Brain microvascular endothelial cell (primary cell): Measurements from ENCODE around the gene PTPRJ.

Source experiments
- DNase-seq: peaks from one replicate; pipeline ENCODE4 v3.0.0-alpha.2; 2020
- H3K27ac ChIP-seq: fragments of 250-450 bp; sonication (Bioruptor Pico); 2 replicates; pipeline ENCODE4 v1.5.1; 2020; ENCODE audit warnings: mild to moderate bottlenecking, moderate library complexity
- H3K27me3 ChIP-seq: fragments of 250-450 bp; sonication (Bioruptor Pico); replicated peaks from 2 replicates; pipeline ENCODE4 v1.5.1; 2020; ENCODE audit warnings: mild to moderate bottlenecking
- H3K36me3 ChIP-seq: fragments of 250-450 bp; sonication (Bioruptor Pico); replicated peaks from 2 replicates; pipeline ENCODE4 v1.5.1; 2020; ENCODE audit warnings: mild to moderate bottlenecking
- H3K4me3 ChIP-seq: 2 replicates; pipeline ENCODE4 v1.5.1; 2011; ENCODE audit warnings: low read depth, mild to moderate bottlenecking, control low read depth, low read length, moderate library complexity
- CTCF ChIP-seq: IDR thresholded peaks from 2 replicates; pipeline ENCODE4 v1.5.1; 2011; ENCODE audit warnings: low read depth, mild to moderate bottlenecking, moderate library complexity, low read length, control low read depth, inconsistent platforms; ENCODE audit errors: missing control alignments
- in situ Hi-C: cut with HindIII; loops from 2 replicates; pipeline ENCODE4 v1.10.0; 2017; ENCODE audit warnings: low sequenced_read_pairs, low pct_ligation_motif_present

Gene PTPRJ

GRCh38 chr11:48087422-48087821 is 107.1 kb downstream of the PTPRJ start:
- no peak for TF ChIP-seq CTCF
- no peak overlapping the region for H3K27ac ChIP-seq

GRCh38 chr11:48087974-48088681 is 107.8 kb downstream of the PTPRJ start:
- DNase-seq = no peak
- Histone ChIP-seq H3K36me3 (no peaks in the 10 kb centered on the region), H3K27ac (no peak overlapping the region), H3K4me3 (no peak overlapping the region), H3K27me3 (no peaks in the 10 kb centered on the region)
- TF ChIP-seq CTCF = no peak
- in situ Hi-C loops = no loop called here

More at GRCh38 chr11:48087422-48087821, 107.1 kb downstream of the PTPRJ start:
- in situ Hi-C loops = no loop called here
- Histone ChIP-seq H3K27me3 (no peaks in the 10 kb centered on the region), H3K4me3 (no peak overlapping the region), H3K36me3 (no peaks in the 10 kb centered on the region)
- DNase-seq = no peak

- no peak overlapping the region for H3K27ac ChIP-seq
Observed at GRCh38 chr11:48088682-48089050, 108.3 kb downstream of the PTPRJ start.

GRCh38 chr11:48090174-48090573 is 109.8 kb downstream of the PTPRJ start:
- in situ Hi-C loops = no loop called here
- Histone ChIP-seq H3K27me3 (no peaks in the 10 kb centered on the region), H3K4me3 (no peak overlapping the region), H3K36me3 (no peaks in the 10 kb centered on the region), H3K27ac (no peak overlapping the region)
- TF ChIP-seq CTCF = no peak
- DNase-seq = no peak

More at GRCh38 chr11:48088682-48089050, 108.3 kb downstream of the PTPRJ start:
- no peak for DNase-seq
- in situ Hi-C loops = no loop called here
- Histone ChIP-seq H3K27me3 (no peaks in the 10 kb centered on the region), H3K4me3 (no peak overlapping the region), H3K36me3 (no peaks in the 10 kb centered on the region)
- no peak for TF ChIP-seq CTCF

- in situ Hi-C loops = no loop called here
- Histone ChIP-seq H3K36me3 (no peaks in the 10 kb centered on the region), H3K27ac (no peak overlapping the region), H3K27me3 (no peaks in the 10 kb centered on the region), H3K4me3 (no peak overlapping the region)
- no peak for TF ChIP-seq CTCF
- no peak for DNase-seq
Observed at GRCh38 chr11:48091426-48092102, 111.2 kb downstream of the PTPRJ start.
